ENCODE results near the gene ZFPM1. TPM values are rescaled to one million over a fixed set of nuclear protein-coding genes. Genes with fewer than 3 reads are reported as not detected.

Gene ZFPM1
- total RNA-seq, 1 donor from 2014 or later, result 0.52 TPM

- no peaks in the 10 kb centered on the region for H3K9me3 ChIP-seq (ENCODE audit: control insufficient read depth in 3 of 3, low read length in 3 of 3)
- H3K36me3 ChIP-seq (ENCODE audit: control insufficient read depth in 3 of 3, insufficient read depth in 3 of 3, low read length in 3 of 3), result peaks cover 41 to 51% (median 48%) of the 10 kb centered on the region in 3 donors
- H3K27ac ChIP-seq (ENCODE audit: low read depth, low read length), result no peak overlapping the region
- H3K9ac ChIP-seq (ENCODE audit: low read depth in 1 of 3, low read length in 3 of 3), result no peak overlapping the region
- no peaks in the 10 kb centered on the region for H3K27me3 ChIP-seq (ENCODE audit: control insufficient read depth in 3 of 3, insufficient read depth in 3 of 3, low read length in 3 of 3)
- H3K4me1 ChIP-seq (ENCODE audit: control insufficient read depth in 3 of 3, insufficient read depth in 3 of 3, low read length in 3 of 3), result peaks cover 0 to 7% (median 0%) of the 10 kb centered on the region in 3 donors
- H3K4me3 ChIP-seq (ENCODE audit: low read length in 3 of 3), result no peak overlapping the region
These were observed 130.0 kb downstream of the ZFPM1 start for GRCh38 chr16:88582912-88583575.

GRCh38 chr16:88584676-88585075, 131.6 kb downstream of the ZFPM1 start:
- Histone ChIP-seq H3K4me1 (ENCODE audit: control insufficient read depth in 3 of 3, insufficient read depth in 3 of 3, low read length in 3 of 3) (peaks cover 0 to 7% (median 0%) of the 10 kb centered on the region in 3 donors), H3K9me3 (ENCODE audit: control insufficient read depth in 3 of 3, low read length in 3 of 3) (no peaks in the 10 kb centered on the region), H3K36me3 (ENCODE audit: control insufficient read depth in 3 of 3, insufficient read depth in 3 of 3, low read length in 3 of 3) (peaks cover 48 to 53% (median 53%) of the 10 kb centered on the region in 3 donors), H3K9ac (ENCODE audit: low read depth in 1 of 3, low read length in 3 of 3) (no peak overlapping the region), H3K27ac (ENCODE audit: low read depth, low read length) (no peak overlapping the region), H3K27me3 (ENCODE audit: control insufficient read depth in 3 of 3, insufficient read depth in 3 of 3, low read length in 3 of 3) (no peaks in the 10 kb centered on the region), H3K4me3 (ENCODE audit: low read length in 3 of 3) (no peak overlapping the region)

GRCh38 chr16:88585269-88585668, 132.2 kb downstream of the ZFPM1 start:
- Histone ChIP-seq H3K9me3 (ENCODE audit: control insufficient read depth in 3 of 3, low read length in 3 of 3) (no peaks in the 10 kb centered on the region), H3K4me1 (ENCODE audit: control insufficient read depth in 3 of 3, insufficient read depth in 3 of 3, low read length in 3 of 3) (peaks cover 0 to 7% (median 0%) of the 10 kb centered on the region in 3 donors), H3K36me3 (ENCODE audit: control insufficient read depth in 3 of 3, insufficient read depth in 3 of 3, low read length in 3 of 3) (peaks cover 49 to 58% (median 51%) of the 10 kb centered on the region in 3 donors), H3K27ac (ENCODE audit: low read depth, low read length) (no peak overlapping the region), H3K4me3 (ENCODE audit: low read length in 3 of 3) (no peak overlapping the region), H3K27me3 (ENCODE audit: control insufficient read depth in 3 of 3, insufficient read depth in 3 of 3, low read length in 3 of 3) (no peaks in the 10 kb centered on the region), H3K9ac (ENCODE audit: low read depth in 1 of 3, low read length in 3 of 3) (no peak overlapping the region)

GRCh38 chr16:88585927-88586581, 133.0 kb downstream of the ZFPM1 start:
- H3K36me3 ChIP-seq (ENCODE audit: control insufficient read depth in 3 of 3, insufficient read depth in 3 of 3, low read length in 3 of 3), result peaks cover 45 to 53% (median 46%) of the 10 kb centered on the region in 3 donors
- peaks cover 0 to 7% (median 0%) of the 10 kb centered on the region in 3 donors for H3K4me1 ChIP-seq (ENCODE audit: control insufficient read depth in 3 of 3, insufficient read depth in 3 of 3, low read length in 3 of 3)
- H3K27ac ChIP-seq (ENCODE audit: low read depth, low read length), result no peak overlapping the region
- H3K4me3 ChIP-seq (ENCODE audit: low read length in 3 of 3), result no peak overlapping the region
- H3K9me3 ChIP-seq (ENCODE audit: control insufficient read depth in 3 of 3, low read length in 3 of 3), result no peaks in the 10 kb centered on the region
- no peak overlapping the region for H3K9ac ChIP-seq (ENCODE audit: low read depth in 1 of 3, low read length in 3 of 3)
- no peaks in the 10 kb centered on the region for H3K27me3 ChIP-seq (ENCODE audit: control insufficient read depth in 3 of 3, insufficient read depth in 3 of 3, low read length in 3 of 3)

Small RNAs within 50 kb of the gene (small RNA-seq; reads per million reads assigned to genes)
- gene MIR5189, result not detected

Other genes starting within 250 kb of the ZFPM1 start
- gene ZNF469, start 70.3 kb upstream of the ZFPM1 start, total RNA-seq, result 3.7 TPM
- 14.6 TPM for gene ZC3H18, start 117.1 kb downstream of the ZFPM1 start, total RNA-seq
- gene IL17C, start 185.3 kb downstream of the ZFPM1 start, total RNA-seq, result not detected
- 90.8 TPM for gene CYBA, start 197.8 kb downstream of the ZFPM1 start, total RNA-seq
- 14.1 TPM for gene MVD, start 209.8 kb downstream of the ZFPM1 start, total RNA-seq
- gene SNAI3, start 233.2 kb downstream of the ZFPM1 start, total RNA-seq, result 8.4 TPM